OCI-LY3 (cell line): ENCODE data around the gene ISLR2.
"Not testable (repeated sequence)": the region's sequence is repeated elsewhere in the genome, so short reads cannot be mapped to it uniquely, and the experiment has no call there.

Experiments
- H2AFZ ChIP-seq: fragments of 200-600, 300-600 bp; shearing (Covaris generic); 2 replicates; pipeline ENCODE4 v1.6.0; 2014; ENCODE audit warnings: antibody characterized with exemption, low read depth, low read length
- H3K27ac ChIP-seq: fragments of 200-600, 300-600 bp; sonication (generic); 2 replicates; pipeline ENCODE4 v1.5.1; 2014; ENCODE audit warnings: mild to moderate bottlenecking, low read length, moderate library complexity, mixed read lengths
- H3K27me3 ChIP-seq: fragments of 200-600, 300-600 bp; sonication (generic); 2 replicates; pipeline ENCODE4 v1.6.1; 2014; ENCODE audit warnings: low read depth, low read length, mixed read lengths
- H3K36me3 ChIP-seq: fragments of 200-600, 300-600 bp; sonication (generic); replicated peaks from 2 replicates; pipeline ENCODE3; 2014; ENCODE audit warnings: low read depth, low read length, mixed read lengths
- H3K4me1 ChIP-seq: fragments of 300-600, 200-600 bp; sonication (generic); 2 replicates; pipeline ENCODE4 v1.6.1; 2014; ENCODE audit warnings: low read length, mixed read lengths
- H3K4me2 ChIP-seq: fragments of 200-600, 300-600 bp; sonication (generic); 2 replicates; pipeline ENCODE4 v1.6.1; 2014; ENCODE audit warnings: low read length, mixed read lengths
- H3K4me3 ChIP-seq: fragments of 300-600, 200-600 bp; sonication (generic); 2 replicates; pipeline ENCODE4 v1.5.1; 2014; ENCODE audit warnings: antibody characterized with exemption, mild to moderate bottlenecking, low read length, moderate library complexity
- H3K79me2 ChIP-seq: fragments of 300-600, 200-600 bp; shearing (Covaris generic); 2 replicates; pipeline ENCODE4 v1.6.1; 2014; ENCODE audit warnings: mild to moderate bottlenecking, low read length, mixed read lengths
- H3K9ac ChIP-seq: fragments of 300-600, 200-600 bp; shearing (Covaris generic); 2 replicates; pipeline ENCODE4 v1.6.0; 2014; ENCODE audit warnings: mild to moderate bottlenecking, low read length, moderate library complexity
- H3K9me3 ChIP-seq: fragments of 200-600, 300-600 bp; shearing (Covaris generic); 2 replicates; pipeline ENCODE4 v1.6.1; 2014; ENCODE audit warnings: low read length, mixed read lengths; ENCODE audit not compliant: insufficient read depth
- H4K20me1 ChIP-seq: fragments of 200-600, 300-600 bp; sonication (generic); 2 replicates; pipeline ENCODE4 v1.6.1; 2016; ENCODE audit warnings: low read length, mixed read lengths; ENCODE audit not compliant: insufficient read depth
- EZH2phosphoT487 ChIP-seq: fragments of 200-600 bp; shearing (Covaris generic); IDR thresholded peaks from 2 replicates; pipeline ENCODE4 v1.6.1; 2018; ENCODE audit warnings: antibody characterized with exemption, mixed run types, low read depth
- TF ChIP-seq, protein P1 (sequence below): fragments of 200-600, 300-600 bp; sonication (generic); IDR thresholded peaks from 2 replicates; pipeline ENCODE4 v1.5.1; 2014; ENCODE audit warnings: antibody characterized with exemption, low read length, low read depth

Gene ISLR2

DNA sequence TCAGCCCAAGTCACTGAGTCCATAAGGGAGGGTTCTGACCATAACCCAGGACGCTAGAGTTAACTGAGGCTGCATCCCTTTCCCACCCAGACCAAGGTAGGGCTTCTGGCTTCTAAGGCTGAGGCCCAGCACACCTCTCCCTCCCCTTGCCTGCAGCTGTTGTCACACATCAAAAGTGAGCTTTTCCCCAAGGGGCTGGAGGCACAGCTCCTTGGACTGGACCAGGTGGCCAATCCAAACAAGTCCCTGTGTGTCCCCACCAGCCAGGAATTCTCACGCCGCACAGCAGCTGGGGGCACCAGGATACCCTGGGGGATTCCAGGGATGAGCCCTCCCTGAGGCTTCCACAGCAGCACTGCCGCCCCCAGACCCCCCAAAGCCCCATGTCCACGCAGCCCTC is 22.3 kb upstream of the ISLR2 start:
- Histone ChIP-seq H3K9me3 (no peaks in the 10 kb centered on the region), H3K9ac (no peak overlapping the region), H2AFZ (no peak overlapping the region), H3K79me2 (no peaks in the 10 kb centered on the region), H3K27ac (no peak overlapping the region), H3K27me3 (no peaks in the 10 kb centered on the region), H4K20me1 (no peaks in the 10 kb centered on the region), H3K4me1 (no peaks in the 10 kb centered on the region), H3K4me3 (no peak overlapping the region), H3K4me2 (no peak overlapping the region), H3K36me3 (no peaks in the 10 kb centered on the region)
- TF ChIP-seq, protein P1, sequence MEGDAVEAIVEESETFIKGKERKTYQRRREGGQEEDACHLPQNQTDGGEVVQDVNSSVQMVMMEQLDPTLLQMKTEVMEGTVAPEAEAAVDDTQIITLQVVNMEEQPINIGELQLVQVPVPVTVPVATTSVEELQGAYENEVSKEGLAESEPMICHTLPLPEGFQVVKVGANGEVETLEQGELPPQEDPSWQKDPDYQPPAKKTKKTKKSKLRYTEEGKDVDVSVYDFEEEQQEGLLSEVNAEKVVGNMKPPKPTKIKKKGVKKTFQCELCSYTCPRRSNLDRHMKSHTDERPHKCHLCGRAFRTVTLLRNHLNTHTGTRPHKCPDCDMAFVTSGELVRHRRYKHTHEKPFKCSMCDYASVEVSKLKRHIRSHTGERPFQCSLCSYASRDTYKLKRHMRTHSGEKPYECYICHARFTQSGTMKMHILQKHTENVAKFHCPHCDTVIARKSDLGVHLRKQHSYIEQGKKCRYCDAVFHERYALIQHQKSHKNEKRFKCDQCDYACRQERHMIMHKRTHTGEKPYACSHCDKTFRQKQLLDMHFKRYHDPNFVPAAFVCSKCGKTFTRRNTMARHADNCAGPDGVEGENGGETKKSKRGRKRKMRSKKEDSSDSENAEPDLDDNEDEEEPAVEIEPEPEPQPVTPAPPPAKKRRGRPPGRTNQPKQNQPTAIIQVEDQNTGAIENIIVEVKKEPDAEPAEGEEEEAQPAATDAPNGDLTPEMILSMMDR = no peak
- no peak for TF ChIP-seq EZH2phosphoT487

DNA sequence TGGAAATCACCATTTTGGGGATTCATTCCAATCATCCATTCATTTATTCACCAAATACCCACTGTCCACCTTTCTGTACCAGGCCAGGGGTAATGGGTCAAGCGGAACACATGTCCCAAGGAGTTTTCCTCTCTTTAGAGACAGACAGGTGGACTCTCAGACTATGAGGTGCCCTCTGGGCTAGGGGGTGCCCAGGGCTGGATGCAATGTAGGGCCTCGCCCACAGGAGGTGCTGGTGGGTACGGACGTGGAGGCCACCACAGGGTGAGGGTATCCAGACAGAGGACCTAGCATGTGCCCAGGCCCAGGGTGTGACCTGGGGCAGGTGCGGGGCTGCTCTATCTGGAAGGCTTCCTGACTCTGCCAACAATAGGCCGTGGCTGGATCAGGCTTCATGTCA is 21.8 kb upstream of the ISLR2 start:
- H3K4me1 ChIP-seq, H3K27me3 ChIP-seq, H3K79me2 ChIP-seq, H3K9ac ChIP-seq, H3K27ac ChIP-seq, H3K4me2 ChIP-seq, H3K4me3 ChIP-seq, H3K36me3 ChIP-seq, H4K20me1 ChIP-seq, H3K9me3 ChIP-seq, H2AFZ ChIP-seq: not testable (repeated sequence)
- TF ChIP-seq, protein P1 = peak; percentile 17; the same call in 1 of the 2 replicates

DNA sequence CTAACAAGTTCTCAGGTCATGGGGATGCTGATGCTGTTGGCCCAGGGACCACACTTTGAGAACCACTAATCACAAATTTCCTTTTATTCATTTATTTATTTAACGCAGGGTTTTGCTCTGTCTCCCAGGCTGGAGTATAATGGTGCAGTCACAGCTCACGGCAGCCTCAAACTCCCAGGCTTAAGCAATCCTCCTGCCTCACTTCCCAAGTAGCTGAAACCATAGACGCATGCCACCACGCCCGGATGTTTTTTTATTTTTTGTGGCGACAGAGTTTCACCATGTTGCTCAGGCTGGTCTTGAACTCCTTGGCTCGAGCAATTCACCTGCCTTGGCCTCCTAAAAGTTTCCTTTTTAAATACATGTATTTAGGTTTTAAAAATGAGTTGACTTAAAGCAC is 20.7 kb upstream of the ISLR2 start:
- no peaks in the 10 kb centered on the region for H3K27me3 ChIP-seq
- H3K79me2 ChIP-seq = no peaks in the 10 kb centered on the region
- H4K20me1 ChIP-seq = no peaks in the 10 kb centered on the region
- TF ChIP-seq, protein P1 = no peak
- TF ChIP-seq EZH2phosphoT487 = no peak
- H3K4me1 ChIP-seq = no peaks in the 10 kb centered on the region
- H3K9ac ChIP-seq = no peak overlapping the region
- no peak overlapping the region for H3K27ac ChIP-seq
- H3K9me3 ChIP-seq = no peaks in the 10 kb centered on the region
- H2AFZ ChIP-seq = no peak overlapping the region
- H3K4me2 ChIP-seq = no peak overlapping the region
- H3K36me3 ChIP-seq = no peaks in the 10 kb centered on the region
- no peak overlapping the region for H3K4me3 ChIP-seq

DNA sequence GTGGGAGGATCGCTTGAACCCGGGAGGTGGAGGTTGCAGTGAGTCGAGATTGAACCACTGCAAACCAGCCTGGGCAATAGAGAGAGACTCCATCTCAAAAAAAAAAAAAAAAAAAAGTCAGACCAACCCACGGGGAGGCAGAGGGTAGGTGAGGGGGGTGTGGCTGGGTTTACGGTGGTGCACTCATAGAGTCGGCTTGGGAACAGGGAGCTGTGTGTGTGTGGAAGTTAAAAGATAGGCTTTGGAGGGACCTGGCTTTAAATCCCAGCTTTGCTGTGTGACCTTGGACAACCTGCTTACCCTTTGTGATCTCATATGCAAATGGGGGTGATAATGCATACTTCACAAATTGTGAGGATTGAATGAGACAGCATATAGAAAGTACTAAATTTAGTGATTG is 10.0 kb upstream of the ISLR2 start:
- H4K20me1 ChIP-seq = no peaks in the 10 kb centered on the region
- H3K27ac ChIP-seq = no peak overlapping the region
- H2AFZ ChIP-seq = no peak overlapping the region
- no peak overlapping the region for H3K9ac ChIP-seq
- H3K4me3 ChIP-seq = no peak overlapping the region
- no peaks in the 10 kb centered on the region for H3K27me3 ChIP-seq
- no peaks in the 10 kb centered on the region for H3K9me3 ChIP-seq
- H3K4me2 ChIP-seq = no peak overlapping the region
- no peaks in the 10 kb centered on the region for H3K79me2 ChIP-seq
- no peaks in the 10 kb centered on the region for H3K36me3 ChIP-seq
- peaks cover 56% of the 10 kb centered on the region for H3K4me1 ChIP-seq
- TF ChIP-seq, protein P1 = no peak
- no peak for TF ChIP-seq EZH2phosphoT487
